ENCODE data around the gene ZP1. TPM values are rescaled to one million over a fixed set of nuclear protein-coding genes. Genes with fewer than 3 reads are reported as not detected.
A peak's percentile ranks its signal among the peaks of the same experiment; 100 is the strongest.

The ZP1 gene
- total and polyA plus RNA-seq, 2 of the 13 experiments (the other 11 are each of a cell fraction or from before 2014, with no cell fraction given): 0.16 TPM; not detected in 1

- peak; percentile 84 for TF ChIP-seq RERE (CRISPR knock-in tag; IDR thresholded peaks at IDR 0.05; ENCODE audit: low read depth)
- TF ChIP-seq ZFX (CRISPR knock-in tag; IDR thresholded peaks at IDR 0.05; ENCODE audit: low read depth): peak; percentile 5; the same call in 1 of the 2 replicates
- TF ChIP-seq KAT7 (CRISPR knock-in tag; IDR thresholded peaks at IDR 0.05; ENCODE audit: borderline replicate concordance): no peak; the same call in 1 of the 2 replicates
- TF ChIP-seq FLYWCH1 (CRISPR knock-in tag; IDR thresholded peaks at IDR 0.05): no peak
- TF ChIP-seq ATF1 (CRISPR knock-in tag; IDR thresholded peaks at IDR 0.05): peak; percentile 75; the same call in 1 of the 2 replicates
- TF ChIP-seq PHF8 (CRISPR knock-in tag; IDR thresholded peaks at IDR 0.05): 0 out of 2 replicates have a peak, but pooled peaks have one; percentile 20
- TF ChIP-seq ZNF350 (CRISPR knock-in tag; IDR thresholded peaks at IDR 0.05; ENCODE audit: borderline replicate concordance, low read depth): no peak
- TF ChIP-seq BHLHE40 (IDR thresholded peaks at IDR 0.05; ENCODE audit: low read length): peak; percentile 19; the same call in 1 of the 2 replicates
- no peak for TF ChIP-seq DDIT3 (CRISPR knock-in tag; IDR thresholded peaks at IDR 0.05)
- TF ChIP-seq SIN3B (IDR thresholded peaks at IDR 0.05; ENCODE audit: low read length): no peak
- TF ChIP-seq NR2F1 (CRISPR knock-in tag; IDR thresholded peaks at IDR 0.05): peak in 1 of 2 experiments; percentile 41; a peak in 1 of 4 replicates
- TF ChIP-seq RARA (CRISPR knock-in tag; IDR thresholded peaks at IDR 0.05): peak; percentile 73
- 0 out of 2 replicates have a peak, but pooled peaks have one; percentile 39 for TF ChIP-seq NFKBIZ (CRISPR knock-in tag; IDR thresholded peaks at IDR 0.05)
- TF ChIP-seq YEATS4 (CRISPR knock-in tag; IDR thresholded peaks at IDR 0.05; ENCODE audit: borderline replicate concordance): no peak
- TF ChIP-seq ZNF614 (CRISPR knock-in tag; IDR thresholded peaks at IDR 0.05; ENCODE audit: borderline replicate concordance): peak; percentile 61; the same call in 1 of the 2 replicates
- TF ChIP-seq HCFC1 (IDR thresholded peaks at IDR 0.05; ENCODE audit: low read depth, low read length): no peak
- TF ChIP-seq ATF7-NPFF (CRISPR knock-in tag; IDR thresholded peaks at IDR 0.05; ENCODE audit: low read depth): no peak
- TF ChIP-seq ZNF670 (CRISPR knock-in tag; IDR thresholded peaks at IDR 0.05; ENCODE audit: borderline replicate concordance): no peak
- no peak for TF ChIP-seq CREB1 (IDR thresholded peaks at IDR 0.05)
- peak; percentile 58 for TF ChIP-seq CREB1 (CRISPR knock-in tag; IDR thresholded peaks at IDR 0.05)
- peak; percentile 63; the same call in 1 of the 2 replicates for TF ChIP-seq FOXA1 (IDR thresholded peaks at IDR 0.05)
- TF ChIP-seq FOXA1 (CRISPR knock-in tag; IDR thresholded peaks at IDR 0.05): peak; percentile 82
- peak; percentile 58; the same call in 1 of the 2 replicates for TF ChIP-seq IRF2 (CRISPR knock-in tag; IDR thresholded peaks at IDR 0.05)
- peak; percentile 53 for TF ChIP-seq PHF5A (CRISPR knock-in tag; IDR thresholded peaks at IDR 0.05; ENCODE audit: low read depth, unreplicated experiment)
- TF ChIP-seq ZNF24 (IDR thresholded peaks at IDR 0.05): peak; percentile 91; the same call in 1 of the 2 replicates
- peak; percentile 79 for TF ChIP-seq SALL1 (CRISPR knock-in tag; IDR thresholded peaks at IDR 0.05)
- TF ChIP-seq ZNF354B (CRISPR knock-in tag; IDR thresholded peaks at IDR 0.05): no peak
- peak; percentile 94 for TF ChIP-seq FOXA3 (CRISPR knock-in tag; IDR thresholded peaks at IDR 0.05)
- no peak for TF ChIP-seq RNF2 (conservative IDR thresholded peaks at IDR 0.05; ENCODE audit: low read depth)
- TF ChIP-seq ZNF660 (CRISPR knock-in tag; IDR thresholded peaks at IDR 0.05; ENCODE audit: borderline replicate concordance, low read depth): no peak
Observed at GRCh38 chr11:60844870-60845221, 22.5 kb upstream of the ZP1 start (continued).
